SU-DHL-6 (cell line): ENCODE results near the gene GRIA1.

Source experiments
- H2AFZ ChIP-seq: fragments of 200-600 bp; sonication (generic); 2 replicates; pipeline ENCODE4 v1.6.1; 2014; ENCODE audit warnings: low read depth, mild to moderate bottlenecking, moderate library complexity, mixed read lengths, antibody characterized with exemption, low read length; ENCODE audit not compliant: severe bottlenecking
- H3F3A ChIP-seq: fragments of 200-600 bp; shearing (Covaris generic); 2 replicates; pipeline ENCODE4 v1.6.0; 2016; ENCODE audit warnings: antibody characterized with exemption, mild to moderate bottlenecking; ENCODE audit not compliant: insufficient read depth
- H3K27ac ChIP-seq: fragments of 200-600 bp; sonication (generic); 2 replicates; pipeline ENCODE4 v1.5.1; 2016; ENCODE audit warnings: low read depth, mild to moderate bottlenecking, low read length, moderate library complexity, mixed read lengths
- H3K27me3 ChIP-seq: fragments of 200-600 bp; sonication (generic), shearing (Covaris generic); 2 replicates; pipeline ENCODE4 v1.6.0; 2014; ENCODE audit warnings: mild to moderate bottlenecking, low read length
- H3K36me3 ChIP-seq: fragments of 200-600 bp; sonication (generic); 2 replicates; pipeline ENCODE4 v1.6.1; 2014; ENCODE audit warnings: mild to moderate bottlenecking, low read length, mixed read lengths
- H3K4me2 ChIP-seq: fragments of 300-600, 200-600 bp; shearing (Covaris generic), sonication (generic); 2 replicates; pipeline ENCODE4 v1.6.0; 2014; ENCODE audit warnings: low read length, low read depth, mild to moderate bottlenecking; ENCODE audit not compliant: poor library complexity, severe bottlenecking
- H3K4me3 ChIP-seq: fragments of 200-600 bp; sonication (generic); 2 replicates; pipeline ENCODE4 v1.5.1; 2014; ENCODE audit warnings: antibody characterized with exemption, low read length, mild to moderate bottlenecking, mixed read lengths; ENCODE audit not compliant: insufficient read depth, poor library complexity, severe bottlenecking
- H3K79me2 ChIP-seq: fragments of 200-600 bp; sonication (generic); 2 replicates; pipeline ENCODE4 v1.6.1; 2014; ENCODE audit warnings: mild to moderate bottlenecking, low read length, moderate library complexity; ENCODE audit not compliant: insufficient read depth
- H3K9ac ChIP-seq: fragments of 200-600 bp; sonication (generic); 2 replicates; pipeline ENCODE4 v1.7.0; 2014; ENCODE audit warnings: mild to moderate bottlenecking, low read length
- H3K9me2 ChIP-seq: fragments of 200-600 bp; sonication (generic); replicated peaks from 2 replicates; pipeline ENCODE4 v1.6.1; 2014; ENCODE audit warnings: low read length; ENCODE audit not compliant: insufficient read depth
- H3K9me3 ChIP-seq: fragments of 200-600 bp; sonication (generic); 2 replicates; pipeline ENCODE4 v1.6.1; 2014; ENCODE audit warnings: low read length, mixed read lengths; ENCODE audit not compliant: insufficient read depth
- H4K20me1 ChIP-seq: fragments of 200-600 bp; sonication (generic); 2 replicates; pipeline ENCODE4 v1.6.1; 2014; ENCODE audit warnings: low read depth, mild to moderate bottlenecking, antibody characterized with exemption, low read length, moderate library complexity, mixed read lengths
- CTCF ChIP-seq: fragments of 200-600 bp; sonication (generic); IDR thresholded peaks from one replicate; pipeline ENCODE4 v1.5.1; 2017; ENCODE audit warnings: antibody characterized with exemption, mild to moderate bottlenecking, low read length, moderate library complexity; ENCODE audit not compliant: insufficient read depth, poor library complexity, severe bottlenecking
- EZH2phosphoT487 ChIP-seq: fragments of 200-600 bp; sonication (generic), shearing (Covaris generic); conservative IDR thresholded peaks from 2 replicates; pipeline ENCODE4 v1.6.1; 2018; ENCODE audit warnings: mild to moderate bottlenecking, antibody characterized with exemption, low read length, moderate library complexity, mixed read lengths

GRIA1 gene

GRCh38 chr5:153573326-153574033, 83.0 kb downstream of the GRIA1 start:
- Histone ChIP-seq H3K4me3 (no peak overlapping the region), H3K9me2 (no peaks in the 10 kb centered on the region), H3K9ac (no peak overlapping the region), H4K20me1 (no peaks in the 10 kb centered on the region), H3F3A (no peaks in the 10 kb centered on the region), H3K27me3 (no peaks in the 10 kb centered on the region), H3K4me2 (no peak overlapping the region), H3K36me3 (no peaks in the 10 kb centered on the region), H3K79me2 (no peaks in the 10 kb centered on the region), H3K27ac (no peak overlapping the region), H2AFZ (no peak overlapping the region), H3K9me3 (no peaks in the 10 kb centered on the region)
- no peak for TF ChIP-seq CTCF
- no peak for TF ChIP-seq EZH2phosphoT487

DNA sequence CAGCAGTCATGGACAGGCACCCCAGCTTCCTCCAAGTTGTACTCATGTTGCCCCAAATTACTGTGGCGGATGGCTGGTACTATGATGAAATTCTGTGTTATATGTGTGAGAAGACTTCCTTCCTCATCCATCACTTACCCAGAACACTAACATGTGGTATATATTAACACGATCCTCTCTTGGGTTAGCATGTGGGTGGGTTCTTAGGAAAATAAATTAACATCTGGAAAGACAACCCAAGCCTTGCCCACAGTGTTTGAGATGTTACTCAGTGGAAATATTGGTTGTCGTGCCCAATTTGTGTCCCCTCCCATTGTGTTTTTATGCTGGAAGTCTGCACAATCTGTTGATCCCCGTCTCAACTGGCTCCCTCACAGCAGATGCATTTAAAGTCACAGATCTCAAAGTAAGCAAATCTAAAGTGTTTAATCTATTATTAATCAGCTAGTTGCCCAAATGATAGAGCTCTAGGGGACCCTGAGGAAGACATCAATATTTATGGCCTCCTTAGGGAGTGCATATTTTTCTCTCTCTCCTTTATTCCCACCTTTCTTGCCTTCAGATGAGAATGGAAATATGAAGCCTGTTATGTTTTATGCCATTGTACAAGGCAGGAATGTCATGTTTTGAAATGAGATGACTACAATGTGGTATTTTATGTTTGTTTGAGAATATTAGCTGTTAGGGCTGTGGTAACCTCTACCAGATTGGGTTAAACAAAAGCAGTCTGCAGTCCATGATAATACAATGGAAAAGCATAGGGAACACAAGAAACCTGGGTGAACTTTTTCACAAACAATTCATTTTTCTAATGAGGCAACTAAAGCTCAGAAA, 93.9 kb downstream of the GRIA1 start:
- Histone ChIP-seq H3K9me3 (no peaks in the 10 kb centered on the region), H4K20me1 (no peaks in the 10 kb centered on the region), H3K79me2 (no peaks in the 10 kb centered on the region), H3K4me3 (no peak overlapping the region), H3F3A (no peaks in the 10 kb centered on the region), H3K27me3 (no peaks in the 10 kb centered on the region), H3K27ac (no peak overlapping the region), H2AFZ (no peak overlapping the region), H3K9me2 (no peaks in the 10 kb centered on the region), H3K9ac (no peak overlapping the region), H3K36me3 (no peaks in the 10 kb centered on the region), H3K4me2 (no peak overlapping the region)
- TF ChIP-seq EZH2phosphoT487 (no peak), CTCF (no peak)

- no peak overlapping the region for H3K4me2 ChIP-seq
- H3K4me3 ChIP-seq, result no peak overlapping the region
- no peaks in the 10 kb centered on the region for H3K79me2 ChIP-seq
- H3K27me3 ChIP-seq, result no peaks in the 10 kb centered on the region
- no peaks in the 10 kb centered on the region for H3K9me2 ChIP-seq
- no peak overlapping the region for H2AFZ ChIP-seq
- no peaks in the 10 kb centered on the region for H3F3A ChIP-seq
- H3K9ac ChIP-seq, result no peak overlapping the region
- H3K36me3 ChIP-seq, result no peaks in the 10 kb centered on the region
- H4K20me1 ChIP-seq, result no peaks in the 10 kb centered on the region
- TF ChIP-seq EZH2phosphoT487 (no peak), CTCF (no peak)
- no peaks in the 10 kb centered on the region for H3K9me3 ChIP-seq
- H3K27ac ChIP-seq, result no peak overlapping the region
Measured at GRCh38 chr5:153584960-153585359, 94.5 kb downstream of the GRIA1 start.
